Heart left ventricle (tissue), 16 donors: ENCODE results near the gene SKOR2. TPM values are rescaled to one million over a fixed set of nuclear protein-coding genes. Genes with fewer than 3 reads are reported as not detected.

Experiments
- ATAC-seq, 4 donors: fragments of 200-7000 bp; cut with Tn5 transposase; one replicate each; pipeline ENCODE4 v1.9.1; 2020 to 2022; ENCODE audit warnings: moderate library complexity in 4 of 4, mild to moderate bottlenecking in 3 of 4, moderate number of reproducible peaks in 1 of 4
- DNase-seq, 5 donors: peaks; one replicate each; pipeline ENCODE4 v3.0.0-alpha.2; 2020
- H3K27ac ChIP-seq, 12 donors: fragments of 200-600 bp; sonication (generic) in 4 of 12; one replicate each; pipeline versions ENCODE4 v1.5.0 to v1.8.0; 2016 to 2022; ENCODE audit warnings: mild to moderate bottlenecking in 2 of 12
- H3K27me3 ChIP-seq, 9 donors: fragments of 200-600 bp; sonication (generic) in 2 of 9; one replicate each; pipeline versions ENCODE4 v1.5.1 to v1.8.0; 2016 to 2022; ENCODE audit warnings: mild to moderate bottlenecking in 3 of 9
- H3K36me3 ChIP-seq, 9 donors: fragments of 200-600 bp; sonication (generic) in 2 of 9; one replicate each; pipeline versions ENCODE4 v1.5.0 to v1.8.0; 2018 to 2022; ENCODE audit warnings: mild to moderate bottlenecking in 2 of 9
- H3K4me1 ChIP-seq, 12 donors: fragments of 200-600 bp; sonication (generic) in 4 of 12; one replicate each; pipeline versions ENCODE4 v1.5.0 to v1.8.0; 2016 to 2022; ENCODE audit warnings: mild to moderate bottlenecking in 3 of 12
- H3K4me3 ChIP-seq, 12 donors: fragments of 200-600 bp; sonication (generic) in 4 of 12; one replicate each; pipeline versions ENCODE4 v1.5.0 to v1.8.0; 2017 to 2022; ENCODE audit warnings: mild to moderate bottlenecking in 9 of 12, moderate library complexity in 4 of 12
- H3K9me3 ChIP-seq, 12 donors: fragments of 200-600 bp; sonication (generic) in 4 of 12; one replicate each; pipeline versions ENCODE4 v1.5.0 to v1.8.0; 2016 to 2022; ENCODE audit warnings: mild to moderate bottlenecking in 1 of 12
- POLR2A ChIP-seq, 2 donors: fragments of 450-650 bp; IDR thresholded peaks; one replicate each; pipeline ENCODE4 v1.6.1; 2017; ENCODE audit warnings: antibody characterized with exemption in 2 of 2, mild to moderate bottlenecking in 2 of 2, moderate library complexity in 2 of 2
- WGBS, 4 donors: extraction: QIAGEN DNeasy Blood & Tissue Kit in 2 of 4; methylation state at CpG; one replicate each; pipeline versions ENCODE4 v1.1.5 to v1.1.7; 2013 to 2018; 5-methylcytosine and 5-hydroxymethylcytosine counted together
- intact Hi-C, 10 donors: fragments of 100-400 bp; cut with DNase I; formaldehyde crosslinking; loops; one replicate each; pipeline versions ENCODE4 v1.11.1 to v1.14.2; 2022
- polyA plus RNA-seq, 2 donors: library from polyadenylated mRNA; stranded (reverse); fragments of 200-250 nt; gene quantifications; one replicate each; pipeline ENCODE4 v1.2.3, GENCODE V29; 2013
- total RNA-seq, 9 donors: library from RNA; depleted of rRNA in 2 of 9; stranded (reverse); fragments of >200 nt in 2 of 9; fragmentation: NEBNext Ultra II Directional in 3 of 9; extraction: Animal tissue kit (Norgen Biotek cat#: 25700) in 3 of 9; gene quantifications; one replicate each; pipeline versions ENCODE4 v1.1.0 to v1.2.4, GENCODE V29; 2016 to 2023
- TF ChIP-seq, protein P1 (sequence below), 12 donors: fragments of 200-600 bp; sonication (generic) in 4 of 12; IDR thresholded peaks; one replicate each; pipeline versions ENCODE4 v1.5.0 to v1.8.0; 2018 to 2022; ENCODE audit warnings: antibody characterized with exemption in 12 of 12, mild to moderate bottlenecking in 5 of 12
- donor health status: ischemic (EF 13 %, LVEDD 7.1; RV severe dilation, severe dysfunction).
- donor health status: healthy with polysubstance abuse.
- donor health status: DM: no; HTN: yes; CAD: no.
- donor health status: DM: no; HTN: no; CAD: no.
- donor health status: ischemic (EF 25% LVEDD 6.9; RV normal size, moderate dysfunction).
- donor health status: ischemic (EF 25% LVEDD 5.7; RV mildly dilated, moderate dysfunction).
- donor health status: healthy.
- donor health status: DM: yes; HTN: yes; CAD: no.
- donor health status: ischemic (EF 35%, LVEDD 5.7; RV mildly dilated, moderate dysfunction).
- donor health status: nonischemic (EF 11% LVEDD 7.7; RV severe dilation, severe dysfunction).
- donor health status: DM: yes; HTN: yes; CAD: no.
- donor health status: PGD.
- donor health status: ischemic (EF 29% LVEDD 5.4; RV normal size, mild dysfunction).
- donor health status: nonischemic (EF 23%, LVEDD 6.1; RV moderate dilation, normal function).

The SKOR2 gene
- total and polyA plus RNA-seq, 11 donors = not detected

DNA sequence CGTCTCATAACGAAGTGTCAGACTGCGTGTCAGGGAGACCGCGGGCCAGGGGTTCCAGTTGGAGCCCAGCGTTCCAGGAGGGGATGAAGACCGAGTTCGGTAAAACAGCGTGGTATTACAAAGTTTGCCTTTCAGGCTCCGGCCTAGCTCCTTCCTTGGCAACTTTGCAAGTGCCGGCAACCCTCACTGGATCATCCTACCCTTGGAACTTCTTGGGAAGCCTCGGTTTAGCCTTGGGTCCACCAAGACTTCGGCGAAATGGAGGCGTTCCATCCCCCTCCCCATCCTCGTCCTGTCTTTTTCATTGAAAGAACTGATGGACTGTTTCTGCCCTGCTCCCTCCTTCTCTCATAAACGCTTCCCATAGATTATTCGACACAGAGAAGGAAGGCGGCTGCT, 10.4 kb upstream of the SKOR2 start:
- no peaks in the 10 kb centered on the region for H3K9me3 ChIP-seq
- ATAC-seq = no peak
- no peak for DNase-seq
- intact Hi-C loops = no loop called here
- TF ChIP-seq, protein P1, sequence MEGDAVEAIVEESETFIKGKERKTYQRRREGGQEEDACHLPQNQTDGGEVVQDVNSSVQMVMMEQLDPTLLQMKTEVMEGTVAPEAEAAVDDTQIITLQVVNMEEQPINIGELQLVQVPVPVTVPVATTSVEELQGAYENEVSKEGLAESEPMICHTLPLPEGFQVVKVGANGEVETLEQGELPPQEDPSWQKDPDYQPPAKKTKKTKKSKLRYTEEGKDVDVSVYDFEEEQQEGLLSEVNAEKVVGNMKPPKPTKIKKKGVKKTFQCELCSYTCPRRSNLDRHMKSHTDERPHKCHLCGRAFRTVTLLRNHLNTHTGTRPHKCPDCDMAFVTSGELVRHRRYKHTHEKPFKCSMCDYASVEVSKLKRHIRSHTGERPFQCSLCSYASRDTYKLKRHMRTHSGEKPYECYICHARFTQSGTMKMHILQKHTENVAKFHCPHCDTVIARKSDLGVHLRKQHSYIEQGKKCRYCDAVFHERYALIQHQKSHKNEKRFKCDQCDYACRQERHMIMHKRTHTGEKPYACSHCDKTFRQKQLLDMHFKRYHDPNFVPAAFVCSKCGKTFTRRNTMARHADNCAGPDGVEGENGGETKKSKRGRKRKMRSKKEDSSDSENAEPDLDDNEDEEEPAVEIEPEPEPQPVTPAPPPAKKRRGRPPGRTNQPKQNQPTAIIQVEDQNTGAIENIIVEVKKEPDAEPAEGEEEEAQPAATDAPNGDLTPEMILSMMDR (IDR thresholded peaks at IDR 0.05) = no peak
- TF ChIP-seq POLR2A (IDR thresholded peaks at IDR 0.05) = no peak
- peaks cover 0 to 20% (median 0%) of the 10 kb centered on the region in 12 donors for H3K4me1 ChIP-seq
- no peak overlapping the region for H3K4me3 ChIP-seq
- H3K36me3 ChIP-seq = no peaks in the 10 kb centered on the region
- peaks cover 38 to 100% (median 78%) of the 10 kb centered on the region in 9 donors for H3K27me3 ChIP-seq
- no peak overlapping the region for H3K27ac ChIP-seq
- 2 to 6% (median 3%) methylated on average over 19 of the region's 19 CpGs for WGBS, 4 donors

DNA sequence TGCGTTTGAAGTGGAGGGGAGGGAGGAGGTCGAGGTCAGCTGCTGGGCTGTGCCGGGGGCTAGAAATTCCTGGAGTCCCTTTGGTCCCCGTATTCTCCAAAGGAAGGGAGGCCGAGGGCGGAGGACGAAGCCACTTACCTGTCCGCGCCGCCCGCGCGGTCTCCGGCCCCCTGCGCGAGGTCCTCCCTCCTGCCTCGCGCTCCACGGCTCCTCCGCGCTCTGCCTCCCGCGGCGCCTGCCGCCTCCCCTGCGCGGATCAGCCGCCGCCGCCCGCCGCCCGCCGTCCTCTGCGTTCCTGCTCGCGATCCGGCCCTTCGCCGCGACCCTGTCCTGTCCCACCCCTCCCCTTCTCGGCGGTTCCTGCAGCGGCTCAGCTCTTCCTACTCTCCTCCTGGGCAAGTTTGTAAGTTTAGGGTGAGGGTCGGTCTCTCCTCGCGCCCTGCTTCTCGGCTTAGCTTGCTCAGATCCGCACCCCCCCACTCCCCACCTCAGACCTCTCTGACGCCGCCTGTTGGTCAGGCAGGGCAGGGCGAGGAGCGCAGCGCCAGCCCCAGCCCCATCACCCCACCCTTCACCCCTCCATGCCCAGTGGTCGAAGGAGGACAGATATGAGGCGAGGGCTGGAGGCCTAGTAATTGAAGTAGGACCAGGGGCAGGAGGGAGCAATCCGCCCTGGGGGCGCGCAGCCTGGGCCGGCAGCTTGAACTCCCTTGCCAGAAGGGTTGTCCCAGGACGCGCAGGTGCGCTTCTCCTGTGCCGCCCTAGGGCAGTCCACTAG, 9.7 kb upstream of the SKOR2 start:
- H3K36me3 ChIP-seq = no peaks in the 10 kb centered on the region
- no peak overlapping the region for H3K4me3 ChIP-seq
- WGBS, 4 donors = 4 to 6% (median 5%) methylated on average over 51 to 64 of the region's 64 CpGs
- intact Hi-C loops = no loop called here
- ATAC-seq (no peak), DNase-seq (peak in 1 of 5 donors; percentile 44)
- H3K4me1 ChIP-seq = peaks cover 0 to 20% (median 0%) of the 10 kb centered on the region in 12 donors
- H3K9me3 ChIP-seq = no peaks in the 10 kb centered on the region
- TF ChIP-seq, protein P1 (IDR thresholded peaks at IDR 0.05) = no peak
- TF ChIP-seq POLR2A (IDR thresholded peaks at IDR 0.05) = no peak
- no peak overlapping the region for H3K27ac ChIP-seq
- peaks cover 42 to 100% (median 83%) of the 10 kb centered on the region in 9 donors for H3K27me3 ChIP-seq

DNA sequence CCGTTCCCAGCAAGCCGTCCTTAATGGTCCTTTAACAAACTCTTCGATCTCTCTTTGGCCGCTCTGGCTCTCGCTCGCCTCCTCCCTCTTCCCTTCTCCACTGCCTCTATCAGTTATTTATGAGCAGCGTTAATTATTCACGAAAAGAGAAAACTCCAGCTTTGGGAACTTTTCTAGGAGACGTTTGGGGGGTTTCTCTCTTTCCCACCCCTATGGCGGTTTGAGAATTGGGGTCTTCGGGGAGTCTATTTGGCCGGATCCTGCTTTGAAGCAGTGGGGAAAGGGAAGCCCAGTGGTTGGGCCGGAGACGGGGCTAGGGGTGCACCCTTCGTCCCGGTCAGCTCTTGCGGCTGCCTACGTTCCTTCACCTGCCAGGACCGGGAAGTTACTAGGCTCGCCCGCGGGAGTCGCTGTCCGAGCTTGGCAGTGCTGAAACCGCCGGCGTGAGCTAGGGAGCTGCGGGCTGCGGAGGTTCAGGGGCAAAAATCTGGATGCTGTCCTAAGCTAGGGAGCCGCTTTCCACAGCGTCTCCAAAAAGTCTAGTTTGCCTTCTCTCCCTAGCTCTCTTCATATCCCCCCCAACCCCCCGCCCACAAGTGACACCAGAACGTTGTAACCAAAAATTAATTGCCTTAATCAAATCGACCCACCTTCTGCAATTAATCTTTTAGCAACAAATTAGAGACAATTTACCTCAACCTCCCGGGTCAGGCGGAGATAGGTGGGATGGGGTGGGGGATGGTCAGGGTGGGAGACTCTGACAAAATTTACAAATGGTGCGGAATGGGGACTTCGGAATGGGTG, 8.9 kb upstream of the SKOR2 start:
- ATAC-seq = peak in 3 of 4 donors; percentile 57 to 75 (median 68)
- TF ChIP-seq POLR2A (IDR thresholded peaks at IDR 0.05) = no peak
- TF ChIP-seq, protein P1 (IDR thresholded peaks at IDR 0.05) = no peak
- Histone ChIP-seq H3K36me3 (no peaks in the 10 kb centered on the region), H3K4me3 (no peak overlapping the region), H3K4me1 (peaks cover 0 to 20% (median 0%) of the 10 kb centered on the region in 12 donors), H3K9me3 (no peaks in the 10 kb centered on the region), H3K27me3 (peaks cover 44 to 100% (median 83%) of the 10 kb centered on the region in 9 donors), H3K27ac (no peak overlapping the region)
- DNase-seq = peak in 4 of 5 donors; percentile 24 to 66 (median 42)
- WGBS, 4 donors = 4 to 9% (median 6%) methylated on average over 38 of the region's 38 CpGs
- intact Hi-C loops = no loop called here
